Sigmoid colon (tissue), 7 donors: Measurements from ENCODE around the gene TP53INP2. TPM values are rescaled to one million over a fixed set of nuclear protein-coding genes. Genes with fewer than 3 reads are reported as not detected.
"Not testable (repeated sequence)": the region's sequence is repeated elsewhere in the genome, so short reads cannot be mapped to it uniquely, and the experiment has no call there.

Experiments
- DNase-seq: peaks from one replicate; pipeline ENCODE4 v3.0.0-alpha.2; 2019
- H3K27ac ChIP-seq, 4 donors: fragments of 200-600 bp; sonication (generic); one replicate each; pipeline ENCODE4 v1.5.1; 2016 to 2019; ENCODE audit warnings: mild to moderate bottlenecking in 1 of 4
- H3K27me3 ChIP-seq, 3 donors: fragments of 200-600 bp; sonication (generic); one replicate each; pipeline ENCODE4 v1.5.1; 2019; ENCODE audit warnings: mild to moderate bottlenecking in 1 of 3
- H3K36me3 ChIP-seq, 4 donors: fragments of 200-600 bp; sonication (generic); one replicate each; pipeline ENCODE4 v1.5.1; 2016 to 2019
- H3K4me1 ChIP-seq, 4 donors: fragments of 200-600 bp; sonication (generic); one replicate each; pipeline ENCODE4 v1.5.1; 2017 to 2019
- H3K4me3 ChIP-seq, 4 donors: fragments of 200-600 bp; sonication (generic); one replicate each; pipeline ENCODE4 v1.5.1; 2017 to 2019; ENCODE audit warnings: mild to moderate bottlenecking in 2 of 4, moderate library complexity in 1 of 4
- H3K9me3 ChIP-seq, 4 donors: fragments of 200-600 bp in 3 of 4; sonication (generic) in 3 of 4; one replicate each; pipeline versions ENCODE4 v1.5.1 to v1.6.1; 2013 to 2019
- EP300 ChIP-seq, 4 donors: sonication (generic); formaldehyde crosslinking; IDR thresholded peaks; one replicate each; pipeline ENCODE4 v1.6.1; 2017; ENCODE audit warnings: antibody characterized with exemption in 4 of 4
- POLR2A ChIP-seq, 2 donors: fragments of 450-650 bp; IDR thresholded peaks; one replicate each; pipeline ENCODE4 v1.6.1; 2016; ENCODE audit warnings: antibody characterized with exemption in 2 of 2, mild to moderate bottlenecking in 2 of 2, moderate library complexity in 2 of 2
- POLR2AphosphoS5 ChIP-seq, 4 donors: sonication (generic); formaldehyde crosslinking; IDR thresholded peaks; one replicate each; pipeline ENCODE4 v1.6.1; 2017; ENCODE audit warnings: antibody characterized with exemption in 4 of 4
- WGBS, 2 donors: extraction: QIAGEN DNeasy Blood & Tissue Kit; methylation state at CpG; one replicate each; pipeline ENCODE4 v1.1.7; 2013; 5-methylcytosine and 5-hydroxymethylcytosine counted together
- intact Hi-C: fragments of 100-400 bp; cut with DNase I; formaldehyde crosslinking; loops from one replicate; pipeline ENCODE4 v1.15.1; 2023
- polyA plus RNA-seq, 3 donors: library from polyadenylated mRNA; stranded (reverse); fragments of 200-250 nt; gene quantifications; one replicate each; pipeline ENCODE4 v1.2.3, GENCODE V29; 2013
- total RNA-seq, 4 donors: library from RNA; depleted of rRNA; stranded (reverse); fragments of >200 nt; gene quantifications; one replicate each; pipeline ENCODE4 v1.1.0, GENCODE V29; 2016
- TF ChIP-seq, protein P1 (sequence below), 4 experiments: fragments of 450-650 bp in 3 of 4; fragments of 200-600 bp in 1 of 4; IDR thresholded peaks; one replicate each; pipeline ENCODE4 v1.5.1; 2016 to 2019; ENCODE audit warnings: antibody characterized with exemption in 4 of 4, mild to moderate bottlenecking in 3 of 4, moderate library complexity in 2 of 4
- donor health status: healthy with polysubstance abuse.
- donor health status: Bipolar disorder and iron deficiency.
- donor health status: healthy.

The TP53INP2 gene
- total and polyA plus RNA-seq, 7 donors = 11.5 to 252 (median 30.4) TPM

DNA sequence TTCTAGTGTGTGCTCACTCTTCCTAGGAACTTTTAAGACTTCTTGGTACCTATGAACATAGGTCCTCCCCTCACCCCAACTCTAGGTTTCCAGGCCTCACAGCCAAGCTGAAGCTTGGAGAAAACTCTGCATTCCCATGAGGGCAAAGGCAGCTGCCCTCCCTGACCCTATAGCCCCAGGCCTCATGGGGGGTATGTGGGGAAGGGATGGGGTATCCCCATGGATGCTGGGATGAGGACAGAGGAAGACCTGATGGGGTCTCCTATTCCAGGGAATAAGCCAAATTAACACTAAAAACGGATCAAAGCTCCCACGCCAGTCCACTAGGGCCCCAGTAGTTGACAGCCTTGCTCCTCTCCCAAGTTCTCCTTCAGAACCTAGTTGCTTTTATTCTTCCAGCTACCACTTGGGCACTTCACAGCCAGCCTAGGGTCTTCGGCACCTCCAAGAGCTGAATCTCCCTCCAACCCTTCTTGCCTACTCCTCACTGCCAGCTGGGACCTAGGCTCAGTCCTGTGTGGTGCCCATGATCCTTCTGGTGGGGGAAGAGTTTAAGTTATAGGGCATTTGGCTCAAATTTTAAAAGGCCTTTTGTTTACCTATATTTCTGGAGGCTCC lies 7.8 kb downstream of the TP53INP2 start:
- no peak overlapping the region for H3K4me3 ChIP-seq
- H3K9me3 ChIP-seq = no peaks in the 10 kb centered on the region
- no peak for TF ChIP-seq EP300 (IDR thresholded peaks at IDR 0.05)
- no peak for TF ChIP-seq POLR2A (IDR thresholded peaks at IDR 0.05)
- TF ChIP-seq, protein P1, sequence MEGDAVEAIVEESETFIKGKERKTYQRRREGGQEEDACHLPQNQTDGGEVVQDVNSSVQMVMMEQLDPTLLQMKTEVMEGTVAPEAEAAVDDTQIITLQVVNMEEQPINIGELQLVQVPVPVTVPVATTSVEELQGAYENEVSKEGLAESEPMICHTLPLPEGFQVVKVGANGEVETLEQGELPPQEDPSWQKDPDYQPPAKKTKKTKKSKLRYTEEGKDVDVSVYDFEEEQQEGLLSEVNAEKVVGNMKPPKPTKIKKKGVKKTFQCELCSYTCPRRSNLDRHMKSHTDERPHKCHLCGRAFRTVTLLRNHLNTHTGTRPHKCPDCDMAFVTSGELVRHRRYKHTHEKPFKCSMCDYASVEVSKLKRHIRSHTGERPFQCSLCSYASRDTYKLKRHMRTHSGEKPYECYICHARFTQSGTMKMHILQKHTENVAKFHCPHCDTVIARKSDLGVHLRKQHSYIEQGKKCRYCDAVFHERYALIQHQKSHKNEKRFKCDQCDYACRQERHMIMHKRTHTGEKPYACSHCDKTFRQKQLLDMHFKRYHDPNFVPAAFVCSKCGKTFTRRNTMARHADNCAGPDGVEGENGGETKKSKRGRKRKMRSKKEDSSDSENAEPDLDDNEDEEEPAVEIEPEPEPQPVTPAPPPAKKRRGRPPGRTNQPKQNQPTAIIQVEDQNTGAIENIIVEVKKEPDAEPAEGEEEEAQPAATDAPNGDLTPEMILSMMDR (IDR thresholded peaks at IDR 0.05) = no peak
- TF ChIP-seq POLR2AphosphoS5 (IDR thresholded peaks at IDR 0.05) = no peak
- H3K27ac ChIP-seq = no peak overlapping the region
- peaks cover 0 to 23% (median 15%) of the 10 kb centered on the region in 4 donors for H3K4me1 ChIP-seq
- H3K36me3 ChIP-seq = peaks cover 0 to 51% (median 3%) of the 10 kb centered on the region in 4 donors
- H3K27me3 ChIP-seq = no peaks in the 10 kb centered on the region
- no peak for DNase-seq
- intact Hi-C loops = no loop called here
- 93 to 94% methylated on average over 3 of the region's 3 CpGs for WGBS, 2 donors

DNA sequence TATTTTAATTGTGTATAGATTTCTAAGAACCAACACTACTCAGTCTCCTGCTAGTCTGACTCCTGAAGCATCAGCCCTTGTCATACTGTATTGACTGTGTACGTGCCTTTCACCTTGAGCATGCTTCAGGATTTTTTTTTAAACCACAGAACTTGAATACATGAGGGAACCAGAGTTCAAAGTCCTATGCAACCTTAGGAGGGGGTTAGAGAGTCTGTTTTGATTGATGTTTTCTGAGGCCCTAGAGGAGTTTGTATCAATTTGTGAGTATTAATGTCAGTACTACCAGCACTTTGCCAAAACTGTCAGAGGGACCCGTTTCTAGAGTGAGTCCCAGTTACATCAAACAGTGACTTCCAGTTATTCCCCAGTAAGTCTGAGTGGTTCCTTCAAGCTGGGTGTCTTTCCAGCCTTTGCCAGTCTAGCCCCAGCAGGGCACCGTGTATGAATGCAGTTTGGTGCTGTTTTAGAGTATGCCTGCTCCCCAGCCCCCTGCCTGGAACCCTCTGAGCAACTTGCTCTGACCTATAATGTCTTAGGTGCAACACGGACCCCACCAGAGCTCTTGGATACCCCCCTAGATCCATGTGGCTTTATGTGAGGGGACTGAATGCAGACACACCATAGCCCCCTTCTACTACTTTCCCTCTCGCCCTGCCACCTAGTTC lies 8.5 kb downstream of the TP53INP2 start:
- Histone ChIP-seq H3K9me3 (no peaks in the 10 kb centered on the region), H3K4me1 (peaks cover 0 to 23% (median 15%) of the 10 kb centered on the region in 4 donors), H3K4me3 (no peak overlapping the region), H3K27ac (no peak overlapping the region), H3K27me3 (no peaks in the 10 kb centered on the region), H3K36me3 (peaks cover 0 to 59% (median 3%) of the 10 kb centered on the region in 4 donors)
- WGBS, 2 donors = 77 to 83% methylated on average over 5 of the region's 5 CpGs
- TF ChIP-seq EP300 (IDR thresholded peaks at IDR 0.05) (no peak), POLR2AphosphoS5 (IDR thresholded peaks at IDR 0.05) (no peak), POLR2A (IDR thresholded peaks at IDR 0.05) (no peak)
- TF ChIP-seq, protein P1 (IDR thresholded peaks at IDR 0.05) = no peak
- no peak for DNase-seq
- intact Hi-C loops = no loop called here

- peaks cover 0 to 63% (median 3%) of the 10 kb centered on the region in 4 donors for H3K36me3 ChIP-seq
- intact Hi-C loops = no loop called here
- 80 to 89% methylated on average over 1 of the region's 1 CpG for WGBS, 2 donors
- no peak overlapping the region for H3K27ac ChIP-seq
- H3K4me1 ChIP-seq = peaks cover 0 to 22% (median 15%) of the 10 kb centered on the region in 4 donors
- H3K27me3 ChIP-seq = no peaks in the 10 kb centered on the region
- no peak for TF ChIP-seq EP300 (IDR thresholded peaks at IDR 0.05)
- H3K9me3 ChIP-seq = no peaks in the 10 kb centered on the region
- DNase-seq = no peak
- no peak overlapping the region for H3K4me3 ChIP-seq
Observed at GRCh38 chr20:34713194-34713943, 9.2 kb downstream of the TP53INP2 start.

DNA sequence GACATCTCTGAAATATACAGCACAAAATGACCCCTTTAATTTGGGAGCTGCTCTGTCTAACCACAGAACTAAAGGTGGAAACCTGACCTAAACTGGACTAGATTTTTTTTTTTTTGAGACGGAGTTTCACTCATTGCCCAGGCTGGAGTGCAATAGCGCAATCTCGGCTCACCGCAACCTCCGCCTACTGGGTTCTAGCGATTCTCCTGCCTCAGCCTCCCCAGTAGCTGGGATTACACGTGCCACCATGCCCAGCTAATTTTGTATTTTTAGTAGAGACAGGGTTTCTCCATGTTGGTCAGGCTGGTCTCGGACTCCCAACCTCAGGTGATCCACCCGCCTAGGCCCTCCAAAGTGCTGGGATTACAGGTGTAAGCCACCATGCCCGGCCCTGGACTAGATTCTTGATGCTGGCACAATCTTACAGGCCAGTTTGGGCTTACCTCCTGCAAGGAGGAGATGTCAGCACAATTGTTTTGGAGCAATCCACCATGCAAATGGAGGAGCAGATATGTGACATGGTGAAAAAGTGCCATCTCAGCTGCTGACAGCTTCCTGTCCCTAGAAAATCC lies 9.9 kb downstream of the TP53INP2 start:
- WGBS, 2 donors = 97% methylated on average over 10 of the region's 10 CpGs
- H3K36me3 ChIP-seq = peaks cover 0 to 68% (median 3%) of the 10 kb centered on the region in 4 donors
- not testable (repeated sequence) for H3K27ac ChIP-seq

DNA sequence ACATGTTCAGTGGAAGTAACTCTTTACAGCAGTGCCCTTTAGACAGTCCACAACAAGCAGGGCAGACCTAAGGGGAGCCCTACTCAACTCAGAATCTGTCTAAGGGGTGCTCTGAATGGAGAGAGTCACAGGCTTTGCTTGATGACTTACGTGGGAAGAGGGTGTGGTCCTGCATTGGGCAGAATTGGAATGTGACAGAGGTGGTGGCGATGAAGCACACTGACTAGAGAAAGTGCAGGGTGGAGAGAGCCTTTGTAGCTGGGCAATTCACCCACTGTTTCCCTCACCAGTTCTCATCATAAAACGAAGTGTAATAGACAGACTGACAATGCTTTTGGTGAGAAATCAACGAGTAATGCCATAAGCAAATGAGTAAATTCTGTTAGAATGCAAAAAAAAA lies 11.2 kb downstream of the TP53INP2 start:
- no peak for DNase-seq
- Histone ChIP-seq H3K27ac (no peak overlapping the region), H3K4me1 (peaks cover 0 to 8% (median 5%) of the 10 kb centered on the region in 4 donors), H3K4me3 (no peak overlapping the region), H3K27me3 (no peaks in the 10 kb centered on the region), H3K9me3 (no peaks in the 10 kb centered on the region), H3K36me3 (peaks cover 0 to 68% (median 3%) of the 10 kb centered on the region in 4 donors)
- TF ChIP-seq EP300 (IDR thresholded peaks at IDR 0.05) (no peak), POLR2AphosphoS5 (IDR thresholded peaks at IDR 0.05) (no peak), POLR2A (IDR thresholded peaks at IDR 0.05) (no peak)
- TF ChIP-seq, protein P1 (IDR thresholded peaks at IDR 0.05) = no peak
- intact Hi-C loops = no loop called here
- 90 to 95% methylated on average over 4 of the region's 4 CpGs for WGBS, 2 donors

More for the DNA sequence above, 9.9 kb downstream of the TP53INP2 start:
- H3K4me3 ChIP-seq, H3K27me3 ChIP-seq, DNase-seq, intact Hi-C loops, H3K9me3 ChIP-seq: not testable (repeated sequence)
- peaks cover 0 to 16% (median 12%) of the 10 kb centered on the region in 4 donors for H3K4me1 ChIP-seq
